ENCODE results near the gene DBP.
A peak's percentile ranks its signal among the peaks of the same experiment; 100 is the strongest.

The DBP gene

GRCh38 chr19:48596679-48597465, 40.3 kb downstream of the DBP start:
- H3K4me3 ChIP-seq (ENCODE audit: low read length) = no peak overlapping the region

GRCh38 chr19:48596237-48596636, 40.9 kb downstream of the DBP start:
- H3K4me3 ChIP-seq (ENCODE audit: low read length) = no peak overlapping the region
- no peak for DNase-seq (ENCODE audit: low read depth, low spot score)

More at GRCh38 chr19:48596679-48597465, 40.3 kb downstream of the DBP start:
- DNase-seq (ENCODE audit: low read depth, low spot score) = no peak

GRCh38 chr19:48595833-48596232, 41.3 kb downstream of the DBP start:
- DNase-seq (ENCODE audit: low read depth, low spot score) = no peak
- no peak overlapping the region for H3K4me3 ChIP-seq (ENCODE audit: low read length)

DNA sequence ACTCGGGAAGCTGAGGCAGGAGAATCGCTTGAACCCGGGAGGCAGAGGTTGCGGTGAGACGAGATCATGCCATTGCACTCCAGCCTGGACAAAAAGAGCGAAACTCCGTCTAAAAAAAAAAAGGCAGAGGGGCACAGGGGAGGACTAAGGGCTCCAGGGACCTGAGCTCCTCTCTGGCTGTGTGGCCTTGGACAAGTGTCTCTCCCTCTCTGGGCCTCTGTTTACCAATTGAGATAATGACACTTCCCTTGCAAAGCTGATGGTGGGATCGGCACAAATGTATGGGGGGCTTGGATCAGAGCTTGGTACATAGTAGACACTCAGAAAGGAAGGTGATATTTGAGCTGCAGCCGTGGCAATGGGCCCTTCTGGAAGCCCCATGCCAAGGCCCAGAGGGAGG, 42.0 kb downstream of the DBP start:
- no peak for DNase-seq (ENCODE audit: low read depth, low spot score)
- no peak overlapping the region for H3K4me3 ChIP-seq (ENCODE audit: low read length)

DNA sequence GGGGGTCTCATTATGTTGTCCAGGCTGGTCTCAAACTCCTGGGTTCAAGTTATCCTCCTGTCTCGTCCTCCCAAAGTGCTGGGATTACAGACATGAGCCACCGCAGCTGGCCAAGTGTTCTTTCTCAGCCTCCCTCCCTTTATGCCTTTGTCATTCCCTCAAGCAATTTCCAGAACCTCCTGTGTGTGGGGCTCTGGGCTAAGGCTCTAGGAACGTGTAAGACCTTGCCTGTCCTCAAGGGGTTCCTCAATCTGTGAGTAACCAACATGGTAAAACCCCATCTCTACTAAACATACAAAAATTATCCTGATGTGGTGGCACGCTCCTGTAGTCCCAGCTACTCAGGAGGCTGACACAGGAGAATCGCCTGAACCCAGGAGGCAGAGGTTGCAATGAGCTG, 46.2 kb downstream of the DBP start:
- no peak for DNase-seq (ENCODE audit: low read depth, low spot score)

DNA sequence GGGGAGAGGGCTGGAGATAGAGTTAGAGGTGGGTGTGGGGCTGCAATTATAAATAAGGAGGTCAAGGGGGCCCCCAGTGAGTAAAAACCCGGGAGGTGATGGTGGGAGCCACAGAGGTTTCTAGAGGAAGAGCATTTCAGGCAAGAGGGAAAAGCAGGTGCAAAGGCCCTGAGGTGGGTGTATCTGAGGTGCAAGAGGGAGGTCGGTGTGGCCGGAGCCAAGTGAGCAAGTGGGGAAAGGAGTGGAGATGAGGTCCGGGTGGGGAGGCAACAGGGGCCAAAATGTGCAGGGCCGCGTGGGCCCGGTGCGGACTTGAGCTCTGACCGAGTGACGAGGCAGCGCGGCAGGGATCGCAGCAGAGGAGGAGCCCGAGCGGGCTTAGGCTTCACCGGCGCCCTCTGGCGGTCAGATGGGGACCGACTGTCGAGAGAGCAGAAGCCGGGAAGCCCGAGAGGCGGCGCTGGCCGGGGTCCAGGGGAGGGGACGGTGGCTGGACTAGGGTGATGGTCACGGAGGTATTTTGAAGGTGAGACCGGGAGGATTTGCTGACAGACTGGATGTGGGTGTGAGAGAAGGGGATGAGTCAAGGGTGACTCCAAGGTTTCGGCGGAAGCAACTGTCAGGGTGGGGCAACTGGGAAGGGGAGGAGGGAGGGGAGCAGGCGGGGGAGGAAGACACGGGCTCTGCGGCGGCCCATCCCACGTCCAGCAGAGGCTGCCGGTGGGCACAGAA, 48.3 kb downstream of the DBP start:
- DNase-seq (ENCODE audit: low read depth, low spot score) = peak; percentile 51
- no peak overlapping the region for H3K4me3 ChIP-seq (ENCODE audit: low read length)

More for the DNA sequence above, 46.2 kb downstream of the DBP start:
- H3K4me3 ChIP-seq (ENCODE audit: low read length) = no peak overlapping the region

DNA sequence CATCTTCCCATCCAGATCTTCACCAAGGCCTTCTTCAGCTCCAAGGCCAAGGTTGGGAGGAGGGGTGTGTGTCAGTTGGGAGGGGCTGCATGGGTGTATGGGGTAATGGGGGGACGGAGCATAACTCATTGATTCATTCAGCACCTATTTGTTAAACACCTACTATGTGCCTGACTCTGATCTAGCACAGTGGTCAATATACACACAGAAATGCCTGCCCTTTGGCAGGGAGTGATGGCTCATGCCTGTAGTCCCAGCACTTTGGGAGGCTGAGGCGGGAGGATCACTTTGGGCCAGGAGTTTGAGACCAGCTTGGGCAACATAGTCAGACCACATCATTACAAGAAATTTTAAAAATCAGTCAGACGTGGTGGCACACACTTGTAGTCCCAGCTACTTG, 49.8 kb downstream of the DBP start:
- DNase-seq (ENCODE audit: low read depth, low spot score) = no peak
- H3K4me3 ChIP-seq (ENCODE audit: low read length) = no peak overlapping the region

GRCh38 chr19:48582168-48582567, 55.0 kb downstream of the DBP start:
- DNase-seq (ENCODE audit: low read depth, low spot score) = no peak
- H3K4me3 ChIP-seq (ENCODE audit: low read length) = no peak overlapping the region
